Vagina (tissue), 2 donors: ENCODE data around the gene INF2. TPM values are rescaled to one million over a fixed set of nuclear protein-coding genes. Genes with fewer than 3 reads are reported as not detected.

Experiments used
- DNase-seq, 2 donors: peaks; one replicate each; pipeline ENCODE4 v3.0.0-alpha.2; 2017; ENCODE audit errors: extremely low spot score in 2 of 2
- H3K27ac ChIP-seq: fragments of 200-600 bp; sonication (generic); one replicate; pipeline ENCODE4 v1.5.1; 2019
- H3K27me3 ChIP-seq: fragments of 200-600 bp; sonication (generic); one replicate; pipeline ENCODE4 v1.5.1; 2019
- H3K36me3 ChIP-seq, 2 donors: fragments of 200-600 bp; sonication (generic); one replicate each; pipeline ENCODE4 v1.5.1; 2017 to 2019
- H3K4me1 ChIP-seq: fragments of 200-600 bp; sonication (generic); one replicate; pipeline ENCODE4 v1.5.1; 2019
- H3K4me3 ChIP-seq, 2 donors: fragments of 200-600 bp; sonication (generic); 1 replicate in 1 of 2; 2 replicates in 1 of 2; pipeline ENCODE4 v1.5.1; 2016 to 2019
- H3K9me3 ChIP-seq: fragments of 200-600 bp; sonication (generic); one replicate; pipeline ENCODE4 v1.5.1; 2019
- POLR2A ChIP-seq, 2 donors: fragments of 450-650 bp; IDR thresholded peaks; one replicate each; pipeline ENCODE4 v1.6.1; 2017; ENCODE audit warnings: antibody characterized with exemption in 2 of 2, mild to moderate bottlenecking in 2 of 2, moderate library complexity in 2 of 2
- POLR2AphosphoS5 ChIP-seq, 2 donors: sonication (generic); formaldehyde crosslinking; IDR thresholded peaks; one replicate each; pipeline ENCODE4 v1.9.0; 2017; ENCODE audit warnings: antibody characterized with exemption in 2 of 2, mild to moderate bottlenecking in 2 of 2, low read depth in 1 of 2; ENCODE audit not compliant: insufficient read depth in 1 of 2
- intact Hi-C: fragments of 100-400 bp; cut with DNase I; formaldehyde crosslinking; loops from one replicate; pipeline ENCODE4 v1.15.1; 2023
- total RNA-seq: library from RNA; depleted of rRNA; stranded (reverse); fragments of >200 nt; gene quantifications from one replicate; pipeline ENCODE4 v1.2.3, GENCODE V29; 2016
- TF ChIP-seq, protein P1 (sequence below), 3 experiments: fragments of 450-650 bp in 2 of 3; fragments of 200-600 bp in 1 of 3; sonication (generic) in 1 of 3; IDR thresholded peaks; one replicate each; pipeline ENCODE4 v1.5.1; 2017 to 2019; ENCODE audit warnings: antibody characterized with exemption in 3 of 3, mild to moderate bottlenecking in 2 of 3, moderate library complexity in 2 of 3

Gene INF2
- total RNA-seq, 1 donor from 2014 or later, result 49.1 TPM

DNA sequence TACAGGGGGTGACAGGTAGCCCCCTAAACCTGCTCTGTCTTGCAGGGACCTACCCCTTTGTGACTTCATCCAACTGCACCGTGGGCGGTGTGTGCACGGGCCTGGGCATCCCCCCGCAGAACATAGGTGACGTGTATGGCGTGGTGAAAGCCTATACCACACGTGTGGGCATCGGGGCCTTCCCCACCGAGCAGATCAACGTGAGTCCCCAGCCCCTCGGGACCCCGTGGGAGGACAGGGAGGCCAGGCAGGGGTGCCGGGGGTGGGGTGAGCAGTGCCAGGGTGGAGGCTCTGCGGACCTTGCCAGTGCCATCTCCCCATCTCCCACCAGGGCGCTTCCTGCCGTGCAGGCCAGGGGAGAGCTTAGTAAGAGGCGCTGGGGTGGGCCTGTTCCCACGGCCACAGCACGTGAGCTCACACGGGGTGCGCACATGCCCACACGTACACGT is 52.4 kb downstream of the INF2 start:
- DNase-seq, result no peak
- Histone ChIP-seq H3K27me3 (no peaks in the 10 kb centered on the region), H3K4me3 (no peak overlapping the region), H3K9me3 (no peaks in the 10 kb centered on the region), H3K4me1 (peaks cover 11% of the 10 kb centered on the region), H3K27ac (no peak overlapping the region), H3K36me3 (no peaks in the 10 kb centered on the region)
- intact Hi-C loops, result no loop called here
- TF ChIP-seq, protein P1, sequence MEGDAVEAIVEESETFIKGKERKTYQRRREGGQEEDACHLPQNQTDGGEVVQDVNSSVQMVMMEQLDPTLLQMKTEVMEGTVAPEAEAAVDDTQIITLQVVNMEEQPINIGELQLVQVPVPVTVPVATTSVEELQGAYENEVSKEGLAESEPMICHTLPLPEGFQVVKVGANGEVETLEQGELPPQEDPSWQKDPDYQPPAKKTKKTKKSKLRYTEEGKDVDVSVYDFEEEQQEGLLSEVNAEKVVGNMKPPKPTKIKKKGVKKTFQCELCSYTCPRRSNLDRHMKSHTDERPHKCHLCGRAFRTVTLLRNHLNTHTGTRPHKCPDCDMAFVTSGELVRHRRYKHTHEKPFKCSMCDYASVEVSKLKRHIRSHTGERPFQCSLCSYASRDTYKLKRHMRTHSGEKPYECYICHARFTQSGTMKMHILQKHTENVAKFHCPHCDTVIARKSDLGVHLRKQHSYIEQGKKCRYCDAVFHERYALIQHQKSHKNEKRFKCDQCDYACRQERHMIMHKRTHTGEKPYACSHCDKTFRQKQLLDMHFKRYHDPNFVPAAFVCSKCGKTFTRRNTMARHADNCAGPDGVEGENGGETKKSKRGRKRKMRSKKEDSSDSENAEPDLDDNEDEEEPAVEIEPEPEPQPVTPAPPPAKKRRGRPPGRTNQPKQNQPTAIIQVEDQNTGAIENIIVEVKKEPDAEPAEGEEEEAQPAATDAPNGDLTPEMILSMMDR (IDR thresholded peaks at IDR 0.05), result no peak
- TF ChIP-seq POLR2A (IDR thresholded peaks at IDR 0.05) (no peak), POLR2AphosphoS5 (IDR thresholded peaks at IDR 0.05; ENCODE audit: insufficient read depth in 1 of 2, low read depth in 1 of 2) (no peak)

DNA sequence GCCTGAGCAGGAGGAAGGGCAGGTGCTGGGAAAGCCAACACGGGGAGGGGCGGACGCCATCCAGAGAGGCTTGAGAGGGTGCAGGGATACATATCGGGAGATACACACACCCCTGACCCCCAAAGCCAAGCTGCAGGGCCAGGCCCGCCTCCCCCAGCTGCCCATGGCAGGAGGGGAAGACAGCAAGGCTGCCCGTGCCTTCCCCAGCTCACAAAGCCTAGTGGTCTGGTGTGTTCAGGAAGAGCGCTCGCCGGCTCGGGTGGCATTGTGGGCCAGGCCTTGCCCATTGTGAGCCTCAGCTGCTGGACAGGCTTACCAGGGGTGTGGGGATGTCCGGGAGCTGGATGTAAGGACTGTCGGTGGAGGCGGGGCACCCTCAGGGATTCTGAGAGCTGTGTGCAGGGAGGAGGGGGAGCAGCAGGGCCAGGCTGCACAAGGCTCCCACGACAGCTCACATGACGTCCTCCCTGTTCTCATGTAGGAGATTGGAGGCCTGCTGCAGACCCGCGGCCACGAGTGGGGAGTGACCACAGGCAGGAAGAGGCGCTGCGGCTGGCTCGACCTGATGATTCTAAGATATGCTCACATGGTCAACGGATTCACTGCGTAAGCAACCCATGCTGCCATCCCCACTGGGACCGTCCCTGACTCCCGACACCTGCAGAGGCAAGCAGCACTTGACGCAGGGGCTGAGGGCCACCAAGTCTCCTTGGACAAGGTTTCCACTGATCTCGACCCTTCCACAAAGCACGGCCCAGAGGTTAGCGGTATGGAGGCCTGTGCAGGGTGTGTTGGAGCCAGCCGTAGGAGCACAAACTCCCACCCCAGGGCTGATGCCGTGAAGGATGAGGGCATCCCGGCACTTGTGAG is 53.4 kb downstream of the INF2 start:
- no peaks in the 10 kb centered on the region for H3K36me3 ChIP-seq
- no peaks in the 10 kb centered on the region for H3K9me3 ChIP-seq
- H3K4me1 ChIP-seq, result peaks cover 16% of the 10 kb centered on the region
- intact Hi-C loops, result no loop called here
- no peak overlapping the region for H3K4me3 ChIP-seq
- no peak for DNase-seq
- TF ChIP-seq, protein P1 (IDR thresholded peaks at IDR 0.05), result no peak
- TF ChIP-seq POLR2AphosphoS5 (IDR thresholded peaks at IDR 0.05; ENCODE audit: insufficient read depth in 1 of 2, low read depth in 1 of 2), result no peak
- TF ChIP-seq POLR2A (IDR thresholded peaks at IDR 0.05), result no peak
- no peaks in the 10 kb centered on the region for H3K27me3 ChIP-seq
- no peak overlapping the region for H3K27ac ChIP-seq

DNA sequence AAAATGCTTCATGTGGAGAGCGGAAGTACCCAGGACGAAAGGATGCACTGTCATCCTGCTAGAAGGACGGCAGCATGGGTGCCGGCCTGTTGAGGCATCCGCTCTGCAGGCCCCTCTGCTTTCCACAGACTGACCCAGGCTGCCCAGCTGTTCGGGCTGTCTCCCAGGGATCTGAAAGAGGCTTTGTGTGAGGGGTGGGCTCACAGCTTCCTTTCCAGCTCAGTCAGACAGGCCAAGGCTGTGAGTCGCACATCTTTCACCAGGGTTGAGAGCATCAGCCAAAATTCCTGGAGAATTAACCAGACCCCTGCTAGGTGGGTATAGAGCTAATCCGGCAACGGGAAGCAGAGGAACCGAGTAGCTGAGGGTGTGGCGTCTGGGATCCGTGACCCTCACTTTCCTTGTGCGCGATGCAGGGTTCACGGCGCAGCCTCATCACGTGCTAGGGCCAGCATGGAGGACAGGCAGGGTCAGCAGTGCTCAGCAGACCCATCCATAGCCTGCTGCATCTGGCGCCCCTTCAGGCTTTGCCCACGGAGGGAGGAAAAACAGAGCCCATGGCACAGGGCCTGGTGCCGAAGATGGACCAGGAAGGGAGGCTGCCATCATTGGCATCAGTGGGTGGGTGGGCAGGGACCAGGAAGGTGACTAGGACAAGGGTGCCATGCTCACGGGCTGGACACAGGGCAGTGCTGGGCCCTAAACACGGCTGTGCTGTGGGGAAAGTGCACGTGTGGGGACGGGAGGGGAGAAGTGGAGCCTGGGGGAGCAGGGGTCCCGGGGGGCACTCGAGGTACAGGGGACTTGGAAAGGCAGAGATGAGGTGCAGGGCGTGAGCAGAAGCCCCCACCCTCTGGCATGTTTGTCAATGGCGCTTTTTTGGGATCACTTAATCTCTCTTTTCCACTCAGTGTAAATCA is 54.3 kb downstream of the INF2 start:
- Histone ChIP-seq H3K4me1 (peaks cover 25% of the 10 kb centered on the region), H3K4me3 (no peak overlapping the region), H3K36me3 (no peaks in the 10 kb centered on the region), H3K9me3 (no peaks in the 10 kb centered on the region), H3K27ac (no peak overlapping the region), H3K27me3 (no peaks in the 10 kb centered on the region)
- DNase-seq, result no peak
- TF ChIP-seq, protein P1 (IDR thresholded peaks at IDR 0.05), result no peak
- TF ChIP-seq POLR2AphosphoS5 (IDR thresholded peaks at IDR 0.05; ENCODE audit: insufficient read depth in 1 of 2, low read depth in 1 of 2), result no peak
- TF ChIP-seq POLR2A (IDR thresholded peaks at IDR 0.05), result no peak
- intact Hi-C loops, result no loop called here

DNA sequence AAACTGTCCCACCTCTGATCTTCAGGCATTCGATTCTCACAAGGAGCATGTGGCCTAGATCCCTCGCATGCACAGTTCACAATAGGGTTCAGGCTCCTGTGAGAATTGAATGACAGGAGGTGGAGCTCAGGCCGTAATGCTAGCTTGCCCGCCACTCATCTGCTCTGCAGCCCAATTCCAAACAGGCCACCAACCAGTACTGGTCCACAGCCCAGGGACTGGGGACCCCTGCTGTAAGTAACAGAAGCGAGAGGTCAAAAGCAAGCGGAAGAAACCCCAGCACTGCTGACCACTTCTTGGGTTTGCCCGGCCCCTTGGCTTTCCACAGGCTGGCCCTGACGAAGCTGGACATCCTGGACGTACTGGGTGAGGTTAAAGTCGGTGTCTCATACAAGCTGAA is 55.1 kb downstream of the INF2 start:
- no peak for TF ChIP-seq POLR2AphosphoS5 (IDR thresholded peaks at IDR 0.05; ENCODE audit: insufficient read depth in 1 of 2, low read depth in 1 of 2)
- TF ChIP-seq, protein P1 (IDR thresholded peaks at IDR 0.05), result no peak
- TF ChIP-seq POLR2A (IDR thresholded peaks at IDR 0.05), result no peak
- no peaks in the 10 kb centered on the region for H3K27me3 ChIP-seq
- intact Hi-C loops, result no loop called here
- H3K27ac ChIP-seq, result no peak overlapping the region
- H3K9me3 ChIP-seq, result no peaks in the 10 kb centered on the region
- DNase-seq, result no peak
- peaks cover 33% of the 10 kb centered on the region for H3K4me1 ChIP-seq
- no peak overlapping the region for H3K4me3 ChIP-seq
- H3K36me3 ChIP-seq, result no peaks in the 10 kb centered on the region
